Stimulated activated CD4-positive, alpha-beta T cell treated with anti-CD3 and anti-CD28 coated beads, Interleukin-4, amount 100 ng/mL, for 1 hour (primary cell): ENCODE measurements around the gene ACTR1B.
"Not testable (repeated sequence)": the region's sequence is repeated elsewhere in the genome, so short reads cannot be mapped to it uniquely, and the experiment has no call there.

ENCODE experiments used
- DNase-seq: peaks from one replicate; pipeline ENCODE4 v3.0.0-alpha.2; 2020

The ACTR1B gene

GRCh38 chr2:97657986-97658690 lies 5.7 kb downstream of the ACTR1B start:
- no peak for DNase-seq

DNA sequence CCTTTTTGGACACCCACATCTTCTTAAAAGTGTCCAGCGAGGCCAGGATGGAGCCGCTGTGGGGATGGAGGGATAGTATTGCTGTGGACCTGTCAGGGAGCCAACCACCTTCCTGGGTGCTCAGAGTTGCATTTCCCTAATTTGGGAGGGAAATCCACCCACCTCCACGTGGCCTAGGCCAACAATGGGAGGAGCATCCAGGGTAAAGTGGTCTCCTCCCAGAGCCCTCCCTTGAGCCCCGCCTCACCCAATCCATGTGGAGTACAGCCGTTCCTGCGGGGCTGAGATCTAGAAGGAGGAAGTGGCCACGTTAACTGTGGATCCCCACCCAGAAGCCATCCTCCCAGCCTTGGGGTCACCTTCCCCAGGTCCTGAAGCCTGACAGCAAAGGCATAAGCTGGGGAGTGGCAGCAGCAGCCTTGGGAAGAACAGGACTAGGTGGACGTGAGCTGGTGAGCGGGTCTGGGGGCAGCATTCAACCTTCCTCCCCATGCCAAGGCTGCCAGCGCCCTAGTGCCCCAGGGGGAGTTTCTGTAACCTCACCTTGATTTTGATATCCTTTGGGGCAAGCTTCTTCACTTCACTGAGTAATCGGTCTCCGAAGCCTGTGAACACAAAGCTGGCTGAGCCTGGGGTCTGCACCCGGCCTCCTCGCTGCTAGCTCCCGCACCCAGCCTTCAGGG lies 6.8 kb downstream of the ACTR1B start:
- DNase-seq: no peak

DNA sequence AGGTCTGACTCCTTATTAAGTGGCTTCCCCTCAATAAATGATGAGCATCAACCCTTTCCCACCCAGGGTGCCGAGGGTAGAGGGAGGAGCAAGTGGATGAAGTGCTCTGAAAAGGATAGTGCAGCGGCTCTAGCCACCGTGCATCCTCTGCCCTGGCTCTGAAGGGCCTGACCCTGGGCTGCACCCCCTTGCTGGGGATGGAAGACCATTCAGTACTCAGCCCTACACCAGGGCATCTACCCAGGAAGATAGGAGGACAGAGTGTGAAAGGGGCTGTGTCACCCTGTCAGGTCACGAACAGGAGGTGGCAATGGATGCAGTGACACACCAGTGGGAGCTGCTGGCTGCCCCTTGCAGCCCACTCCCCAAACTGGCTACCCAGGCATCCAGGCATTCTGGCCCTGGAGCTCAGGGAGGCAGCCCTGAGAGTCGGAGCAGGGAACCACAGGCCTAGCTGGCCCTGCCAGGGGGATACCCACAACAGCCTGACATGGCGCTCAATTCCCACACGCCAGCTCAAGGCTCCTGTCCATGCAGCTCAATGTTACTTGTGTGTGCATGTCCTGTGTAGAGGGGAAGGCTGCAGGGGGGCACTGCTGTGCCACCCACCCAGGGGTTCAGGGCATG lies 7.6 kb downstream of the ACTR1B start:
- no peak for DNase-seq

- no peak for DNase-seq
Measured at GRCh38 chr2:97654791-97655190, 9.1 kb downstream of the ACTR1B start.

- DNase-seq: no peak
Measured at GRCh38 chr2:97654309-97654708, 9.5 kb downstream of the ACTR1B start.

GRCh38 chr2:97653874-97654273 lies 10.0 kb downstream of the ACTR1B start:
- no peak for DNase-seq

DNA sequence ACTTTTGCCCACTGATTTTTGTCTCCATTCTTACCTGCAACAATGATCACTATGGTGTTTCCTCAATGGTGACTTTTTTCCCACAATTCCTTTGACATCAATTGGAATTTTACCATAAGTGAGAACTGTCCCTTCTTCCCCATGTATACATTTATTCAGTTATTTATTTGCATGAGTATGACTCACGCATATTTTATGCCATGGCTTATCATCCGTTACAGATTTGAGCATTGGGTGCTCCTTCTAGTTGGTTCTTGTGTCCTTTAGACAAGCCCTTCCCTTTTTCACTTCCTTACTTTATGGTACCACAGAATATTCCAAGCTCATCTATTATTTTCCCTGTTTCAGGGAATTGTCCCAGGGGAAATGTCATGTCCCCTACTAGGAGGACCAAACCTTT lies 10.4 kb downstream of the ACTR1B start:
- DNase-seq: no peak

DNA sequence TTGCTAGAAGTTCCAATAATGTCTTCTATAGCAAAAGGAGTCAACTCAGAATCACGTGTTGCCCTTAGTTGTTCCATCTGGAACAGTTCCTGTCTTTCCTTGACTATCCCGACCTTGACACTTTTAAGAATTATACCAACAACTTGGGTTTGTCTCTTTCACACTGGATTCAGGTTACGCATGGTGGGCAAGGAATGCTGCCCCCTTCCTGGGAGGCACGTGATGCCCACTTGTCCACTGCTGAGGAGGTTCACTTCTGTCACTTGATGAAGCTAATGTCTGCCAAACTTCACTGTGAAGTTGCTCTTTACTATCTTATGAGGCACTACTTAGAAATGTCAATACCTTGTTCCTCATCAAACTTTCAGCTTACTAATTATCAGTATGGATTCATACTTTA lies 12.7 kb downstream of the ACTR1B start:
- DNase-seq: no peak

DNA sequence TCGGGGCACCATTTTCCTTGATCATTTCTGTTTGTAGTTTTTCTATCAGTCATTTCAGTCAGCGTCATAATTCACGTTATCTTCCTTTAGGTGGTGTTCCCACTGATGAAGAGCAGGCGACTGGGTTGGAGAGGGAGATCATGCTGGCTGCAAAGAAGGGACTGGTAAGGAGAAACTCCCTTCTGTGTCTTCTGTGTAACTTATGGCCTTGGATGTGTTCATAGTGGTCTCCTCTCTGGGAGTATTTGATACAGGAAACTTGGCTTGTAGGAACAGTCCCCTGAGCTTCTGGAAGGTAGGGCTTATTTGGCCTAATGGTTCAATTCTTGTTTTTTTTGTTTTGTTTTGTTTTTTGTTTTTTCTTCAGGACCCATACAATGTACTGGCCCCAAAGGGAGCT lies 16.9 kb downstream of the ACTR1B start:
- DNase-seq: no peak

GRCh38 chr2:97645695-97646629 lies 17.9 kb downstream of the ACTR1B start, which contains the start of gene COX5B:
COX5B (plus strand) TSS chr2:97646062; CDS start chr2:97646087, 25 bp downstream.
- DNase-seq: peak; percentile 99

GRCh38 chr2:97645112-97645694 lies 18.6 kb downstream of the ACTR1B start:
- no peak for DNase-seq

DNA sequence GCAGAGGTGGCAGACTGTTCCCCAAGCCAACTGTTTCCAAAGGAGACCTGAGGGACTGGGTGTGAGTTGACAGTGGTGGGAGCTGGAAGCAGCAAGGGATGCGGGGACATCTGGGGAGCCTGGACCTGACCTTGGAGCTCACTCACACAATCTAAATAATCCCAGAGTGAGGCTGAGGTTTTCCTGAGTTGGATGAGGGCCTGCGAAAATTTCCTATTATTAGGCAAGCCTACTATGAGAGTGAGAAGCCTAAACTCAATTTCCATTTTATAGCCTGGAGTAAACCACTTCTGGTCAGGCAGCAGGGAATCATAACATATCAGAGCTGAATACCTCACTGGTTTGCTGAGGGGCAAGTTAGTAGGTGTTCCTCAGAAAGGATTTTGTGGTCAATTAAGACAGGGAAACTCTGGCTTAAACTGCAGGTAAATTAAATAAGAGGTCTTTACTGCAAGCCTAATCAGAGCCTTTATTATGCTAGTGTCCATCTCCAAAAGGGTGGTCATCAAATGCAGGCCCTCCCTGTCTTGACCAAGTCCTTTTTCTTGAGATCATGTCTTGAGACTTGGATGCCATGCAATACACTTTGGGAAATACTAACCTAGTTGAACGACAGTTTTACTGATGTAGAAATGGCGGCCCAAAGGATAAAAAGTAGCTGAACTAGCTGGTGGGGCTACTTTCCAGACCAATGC lies 19.7 kb downstream of the ACTR1B start:
- no peak for DNase-seq

GRCh38 chr2:97626049-97626430 lies 37.8 kb downstream of the ACTR1B start:
- not testable (repeated sequence) for DNase-seq

DNA sequence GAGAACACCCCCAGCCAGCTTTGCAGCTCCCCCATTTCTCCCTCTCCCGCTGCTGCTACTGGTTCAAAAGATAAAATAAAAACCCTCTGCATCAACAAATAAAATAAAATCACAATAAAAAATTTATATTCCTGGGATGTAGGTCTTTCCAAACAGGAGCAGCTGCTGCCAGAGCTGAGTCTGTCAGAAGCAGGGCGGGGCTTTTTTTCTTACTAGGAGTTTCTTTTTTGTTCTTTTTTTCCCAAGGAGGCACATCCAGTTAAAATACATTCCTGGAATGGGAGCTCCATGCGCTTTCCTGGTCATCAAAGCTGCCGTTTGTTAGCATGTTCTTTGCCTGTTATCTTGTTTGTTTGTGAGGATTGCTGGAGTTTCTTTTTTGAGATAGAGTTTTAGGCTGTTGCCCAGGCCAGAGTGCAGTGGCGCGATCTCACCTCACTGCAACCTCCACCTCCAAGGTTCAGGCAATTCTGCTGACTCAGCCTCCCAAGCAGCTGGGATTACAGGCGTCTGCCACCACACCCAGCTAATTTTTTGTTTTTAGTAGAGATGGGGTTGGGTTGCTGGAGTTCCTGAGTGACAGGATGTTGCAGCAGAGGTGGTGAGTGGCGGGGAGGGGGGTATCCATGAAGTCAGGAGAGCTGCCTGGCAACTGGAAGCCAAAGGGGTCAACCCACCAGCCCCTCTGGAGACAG lies 38.3 kb downstream of the ACTR1B start:
- not testable (repeated sequence) for DNase-seq

DNA sequence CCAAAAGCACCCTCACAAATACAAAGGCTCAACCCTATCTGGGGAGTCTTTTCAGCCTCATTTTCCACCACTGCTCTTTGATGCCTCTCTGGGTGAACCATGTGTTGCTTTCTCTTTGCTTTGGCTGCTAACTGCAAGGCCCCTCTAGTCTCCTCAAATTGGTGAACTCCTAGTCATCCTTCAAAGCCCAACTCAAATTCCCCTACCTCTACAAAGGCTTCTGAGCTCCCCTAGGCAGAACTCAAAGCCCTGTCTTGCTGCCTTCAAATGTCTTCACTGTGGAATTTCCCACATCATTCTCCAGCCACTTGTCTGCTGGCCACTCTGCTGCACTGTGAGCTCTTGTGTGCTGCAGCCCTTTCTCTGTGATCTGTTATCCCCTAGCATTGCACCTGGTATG lies 40.9 kb downstream of the ACTR1B start:
- DNase-seq: not testable (repeated sequence)

DNA sequence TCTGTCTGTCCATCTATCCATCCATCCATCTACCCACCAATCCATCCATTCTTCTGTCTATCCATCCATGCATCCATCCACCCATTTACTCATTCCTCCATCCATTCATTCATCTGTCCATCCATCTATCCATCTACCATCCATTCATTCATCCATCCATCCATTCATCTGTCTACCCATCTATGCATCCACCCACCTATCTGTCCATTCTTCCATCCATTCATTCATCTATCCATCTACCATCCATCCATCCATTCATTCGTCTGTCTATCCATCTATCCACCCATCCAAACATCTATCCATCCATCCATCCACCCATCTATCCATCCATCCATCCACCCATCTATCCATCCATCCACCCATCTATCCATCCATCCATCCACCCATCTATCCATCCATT lies 43.4 kb downstream of the ACTR1B start:
- not testable (repeated sequence) for DNase-seq

DNA sequence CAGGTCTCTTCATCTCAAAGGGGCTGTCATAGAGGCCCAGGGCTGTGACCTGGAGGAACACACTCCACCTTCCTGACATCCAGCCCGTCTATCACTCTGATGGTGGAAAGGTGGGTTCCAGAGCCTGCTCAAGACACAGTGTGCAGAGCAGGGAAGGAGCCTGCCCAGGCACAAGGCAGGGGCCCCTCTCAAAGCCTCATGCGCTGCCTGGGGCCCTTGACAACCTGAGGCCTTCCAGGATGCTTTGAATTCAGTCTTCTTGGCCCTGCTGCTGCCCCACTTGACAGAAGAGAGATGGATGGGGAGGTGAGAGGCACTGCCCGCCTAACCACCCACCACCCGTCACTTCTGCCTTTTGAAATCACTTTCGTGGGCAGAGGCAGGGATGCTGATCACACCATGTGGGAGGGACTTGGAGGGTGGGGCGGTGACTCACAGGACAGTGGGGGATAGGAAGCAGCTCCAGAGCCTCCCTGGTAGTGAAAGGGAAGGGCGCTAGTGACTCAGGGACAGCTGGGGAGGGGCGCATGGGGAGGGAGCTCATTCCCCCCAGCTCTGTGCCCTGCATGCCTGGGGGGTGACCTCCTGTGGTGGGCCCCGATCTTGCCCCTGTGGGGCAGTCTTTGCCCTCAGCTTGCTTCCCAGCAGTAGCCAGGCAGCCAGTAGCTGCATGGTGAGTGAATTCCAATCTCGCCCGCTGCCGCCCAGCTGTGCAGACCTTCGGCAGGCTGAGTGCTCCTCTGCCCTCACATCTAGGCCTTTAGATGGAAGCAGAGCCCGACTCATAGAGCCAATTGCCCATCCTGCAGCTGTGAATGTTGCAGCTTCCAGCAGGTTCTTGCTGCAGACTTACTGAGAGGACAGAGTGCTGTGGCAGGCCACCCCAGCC lies 44.7 kb downstream of the ACTR1B start:
- not testable (repeated sequence) for DNase-seq

GRCh38 chr2:97617911-97618310 lies 45.9 kb downstream of the ACTR1B start:
- no peak for DNase-seq

- DNase-seq: not testable (repeated sequence)
Measured at GRCh38 chr2:97615746-97616145, 48.1 kb downstream of the ACTR1B start.

DNA sequence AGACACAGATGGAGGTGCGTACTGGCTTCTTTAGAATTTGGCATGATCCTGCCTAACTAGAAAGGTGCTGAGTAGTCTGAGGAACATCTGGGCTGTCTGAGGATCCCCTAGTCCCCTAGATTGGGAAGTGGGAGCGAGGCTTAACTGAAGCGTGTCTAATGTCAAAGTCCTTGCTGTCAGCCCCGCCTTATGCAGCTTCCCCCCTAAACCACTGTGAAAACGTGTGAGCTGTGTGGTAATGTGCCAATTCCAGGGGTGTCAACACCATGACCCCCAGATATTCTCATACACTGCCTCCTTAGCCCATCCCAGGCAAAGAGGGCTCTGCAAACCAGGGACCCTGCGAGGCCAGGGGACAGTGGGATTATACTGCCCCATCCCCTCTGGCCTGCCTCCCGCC lies 51.9 kb downstream of the ACTR1B start:
- DNase-seq: not testable (repeated sequence)
